Mucosa of rectum (tissue), 2 donors: ENCODE results near the gene STN1.

Source experiments
- H3K27ac ChIP-seq, 2 donors: one replicate each; pipeline ENCODE4 v1.7.0; 2013; ENCODE audit warnings: inconsistent platforms in 2 of 2, low read depth in 2 of 2, low read length in 2 of 2
- H3K27me3 ChIP-seq, 2 donors: one replicate each; pipeline ENCODE4 v1.7.0; 2013; ENCODE audit warnings: low read length in 2 of 2; ENCODE audit not compliant: control insufficient read depth in 2 of 2, insufficient read depth in 2 of 2
- H3K36me3 ChIP-seq, 2 donors: one replicate each; pipeline ENCODE4 v1.7.0; 2013; ENCODE audit warnings: low read length in 2 of 2; ENCODE audit not compliant: control insufficient read depth in 2 of 2, insufficient read depth in 2 of 2
- H3K4me1 ChIP-seq, 2 donors: one replicate each; pipeline ENCODE4 v1.7.0; 2013; ENCODE audit warnings: low read length in 2 of 2, mild to moderate bottlenecking in 1 of 2; ENCODE audit not compliant: control insufficient read depth in 2 of 2, insufficient read depth in 2 of 2
- H3K4me3 ChIP-seq, 2 donors: one replicate each; pipeline ENCODE4 v1.7.0; 2013; ENCODE audit warnings: low read length in 2 of 2
- H3K9ac ChIP-seq, 2 donors: one replicate each; pipeline ENCODE4 v1.7.0; 2013; ENCODE audit warnings: low read length in 2 of 2, low read depth in 1 of 2, mild to moderate bottlenecking in 1 of 2
- H3K9me3 ChIP-seq, 2 donors: one replicate each; pipeline ENCODE4 v1.7.0; 2013; ENCODE audit warnings: low read length in 2 of 2; ENCODE audit not compliant: control insufficient read depth in 2 of 2
- donor health status: healthy.
- donor health status: Normal muscosa, but diverticular disease.

Gene STN1

GRCh38 chr10:103930881-103931280 is 12.9 kb upstream of the STN1 start:
- Histone ChIP-seq H3K4me3 (no peak overlapping the region), H3K9me3 (no peaks in the 10 kb centered on the region), H3K9ac (no peak overlapping the region), H3K27me3 (no peaks in the 10 kb centered on the region), H3K27ac (no peak overlapping the region), H3K36me3 (no peaks in the 10 kb centered on the region), H3K4me1 (peaks cover 5 to 6% of the 10 kb centered on the region in 2 donors)

- H3K9ac ChIP-seq = no peak overlapping the region
- H3K27ac ChIP-seq = no peak overlapping the region
- H3K27me3 ChIP-seq = no peaks in the 10 kb centered on the region
- H3K4me1 ChIP-seq = peaks cover 6 to 8% of the 10 kb centered on the region in 2 donors
- no peak overlapping the region for H3K4me3 ChIP-seq
- no peaks in the 10 kb centered on the region for H3K36me3 ChIP-seq
- no peaks in the 10 kb centered on the region for H3K9me3 ChIP-seq
These were observed 12.5 kb upstream of the STN1 start for GRCh38 chr10:103930449-103930848.

- H3K4me1 ChIP-seq = peaks cover 6 to 8% of the 10 kb centered on the region in 2 donors
- H3K27ac ChIP-seq = no peak overlapping the region
- H3K4me3 ChIP-seq = no peak overlapping the region
- H3K27me3 ChIP-seq = no peaks in the 10 kb centered on the region
- no peaks in the 10 kb centered on the region for H3K9me3 ChIP-seq
- H3K36me3 ChIP-seq = no peaks in the 10 kb centered on the region
- no peak overlapping the region for H3K9ac ChIP-seq
These were observed 11.5 kb upstream of the STN1 start for GRCh38 chr10:103929381-103929921.

- H3K4me1 ChIP-seq = peaks cover 6 to 11% of the 10 kb centered on the region in 2 donors
- no peaks in the 10 kb centered on the region for H3K36me3 ChIP-seq
- no peak overlapping the region for H3K4me3 ChIP-seq
These were observed 10.8 kb upstream of the STN1 start for GRCh38 chr10:103928784-103929183.

GRCh38 chr10:103926722-103927319 is 8.8 kb upstream of the STN1 start:
- Histone ChIP-seq H3K27ac (no peak overlapping the region), H3K9me3 (no peaks in the 10 kb centered on the region), H3K36me3 (no peaks in the 10 kb centered on the region), H3K4me1 (peaks cover 6 to 23% of the 10 kb centered on the region in 2 donors), H3K9ac (no peak overlapping the region), H3K27me3 (no peaks in the 10 kb centered on the region), H3K4me3 (no peak overlapping the region)

More at GRCh38 chr10:103928784-103929183, 10.8 kb upstream of the STN1 start:
- Histone ChIP-seq H3K27me3 (no peaks in the 10 kb centered on the region), H3K9me3 (no peaks in the 10 kb centered on the region), H3K9ac (no peak overlapping the region), H3K27ac (no peak overlapping the region)

GRCh38 chr10:103925591-103925990 is 7.6 kb upstream of the STN1 start:
- Histone ChIP-seq H3K36me3 (no peaks in the 10 kb centered on the region), H3K9ac (no peak overlapping the region), H3K4me3 (no peak overlapping the region), H3K4me1 (peaks cover 6 to 26% of the 10 kb centered on the region in 2 donors), H3K27ac (no peak overlapping the region), H3K9me3 (no peaks in the 10 kb centered on the region), H3K27me3 (no peaks in the 10 kb centered on the region)

GRCh38 chr10:103923502-103923901 is 5.5 kb upstream of the STN1 start:
- Histone ChIP-seq H3K36me3 (no peaks in the 10 kb centered on the region), H3K9me3 (no peaks in the 10 kb centered on the region), H3K4me1 (peaks cover 8 to 31% of the 10 kb centered on the region in 2 donors), H3K4me3 (no peak overlapping the region), H3K9ac (peak overlapping the region in 1 of 2 donors; percentile 1), H3K27me3 (no peaks in the 10 kb centered on the region), H3K27ac (peak overlapping the region; percentile 27 to 56)

GRCh38 chr10:103922659-103923058 is 4.7 kb upstream of the STN1 start:
- Histone ChIP-seq H3K27me3 (no peaks in the 10 kb centered on the region), H3K9ac (no peak overlapping the region), H3K9me3 (no peaks in the 10 kb centered on the region), H3K36me3 (no peaks in the 10 kb centered on the region), H3K4me1 (peaks cover 10 to 33% of the 10 kb centered on the region in 2 donors), H3K4me3 (no peak overlapping the region), H3K27ac (peak overlapping the region in 1 of 2 donors; percentile 27)

GRCh38 chr10:103921750-103922195 is 3.8 kb upstream of the STN1 start:
- no peaks in the 10 kb centered on the region for H3K36me3 ChIP-seq
- peak overlapping the region in 1 of 2 donors; percentile 42 for H3K9ac ChIP-seq
- no peaks in the 10 kb centered on the region for H3K9me3 ChIP-seq
- peak overlapping the region in 1 of 2 donors; percentile 38 for H3K27ac ChIP-seq
- peaks cover 16 to 42% of the 10 kb centered on the region in 2 donors for H3K4me1 ChIP-seq
- H3K4me3 ChIP-seq = no peak overlapping the region
- no peaks in the 10 kb centered on the region for H3K27me3 ChIP-seq

GRCh38 chr10:103921248-103921647 is 3.3 kb upstream of the STN1 start:
- Histone ChIP-seq H3K36me3 (no peaks in the 10 kb centered on the region), H3K4me3 (no peak overlapping the region), H3K9me3 (no peaks in the 10 kb centered on the region), H3K27ac (no peak overlapping the region), H3K4me1 (peaks cover 19 to 41% of the 10 kb centered on the region in 2 donors), H3K9ac (no peak overlapping the region), H3K27me3 (no peaks in the 10 kb centered on the region)
